Measurements from ENCODE around the gene FAH.

DNA sequence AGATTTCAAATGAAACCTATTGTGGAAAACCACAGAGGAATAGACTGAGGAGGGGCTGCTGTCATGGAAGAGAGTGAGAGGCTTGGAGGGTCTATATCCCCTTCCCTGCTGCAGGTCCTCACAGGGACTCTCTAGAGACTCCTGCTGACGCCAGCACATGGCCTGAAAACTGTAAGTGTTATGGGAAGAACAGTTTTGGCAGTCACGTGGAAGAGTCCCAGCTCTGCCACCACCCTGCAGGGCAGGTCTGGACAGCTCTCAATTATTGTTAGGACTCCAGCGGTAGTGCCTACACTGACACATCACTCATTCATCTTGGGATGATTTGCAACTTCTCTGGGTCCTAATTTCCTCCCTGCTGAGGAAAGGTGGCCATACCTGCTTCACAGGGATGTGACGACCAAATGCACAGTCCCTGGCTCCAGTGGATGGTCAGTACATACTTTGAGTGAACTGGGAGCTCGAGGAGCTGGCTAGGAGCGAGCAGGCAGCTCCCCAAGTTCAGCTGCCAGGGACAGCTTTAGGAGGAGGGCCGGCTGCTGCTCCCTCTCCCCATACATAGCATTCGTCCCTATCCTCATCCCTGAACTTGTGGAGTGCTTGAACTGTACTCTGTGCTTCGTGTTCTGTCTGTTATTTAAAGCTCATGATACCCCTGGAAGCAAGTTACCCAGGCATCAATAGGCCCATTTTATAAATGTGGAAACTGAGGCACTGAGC, 50.0 kb downstream of the FAH start:
- TF ChIP-seq, protein P1, sequence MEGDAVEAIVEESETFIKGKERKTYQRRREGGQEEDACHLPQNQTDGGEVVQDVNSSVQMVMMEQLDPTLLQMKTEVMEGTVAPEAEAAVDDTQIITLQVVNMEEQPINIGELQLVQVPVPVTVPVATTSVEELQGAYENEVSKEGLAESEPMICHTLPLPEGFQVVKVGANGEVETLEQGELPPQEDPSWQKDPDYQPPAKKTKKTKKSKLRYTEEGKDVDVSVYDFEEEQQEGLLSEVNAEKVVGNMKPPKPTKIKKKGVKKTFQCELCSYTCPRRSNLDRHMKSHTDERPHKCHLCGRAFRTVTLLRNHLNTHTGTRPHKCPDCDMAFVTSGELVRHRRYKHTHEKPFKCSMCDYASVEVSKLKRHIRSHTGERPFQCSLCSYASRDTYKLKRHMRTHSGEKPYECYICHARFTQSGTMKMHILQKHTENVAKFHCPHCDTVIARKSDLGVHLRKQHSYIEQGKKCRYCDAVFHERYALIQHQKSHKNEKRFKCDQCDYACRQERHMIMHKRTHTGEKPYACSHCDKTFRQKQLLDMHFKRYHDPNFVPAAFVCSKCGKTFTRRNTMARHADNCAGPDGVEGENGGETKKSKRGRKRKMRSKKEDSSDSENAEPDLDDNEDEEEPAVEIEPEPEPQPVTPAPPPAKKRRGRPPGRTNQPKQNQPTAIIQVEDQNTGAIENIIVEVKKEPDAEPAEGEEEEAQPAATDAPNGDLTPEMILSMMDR (IDR thresholded peaks at IDR 0.05; ENCODE audit: low read depth, low read length, poor library complexity, severe bottlenecking) = no peak
- TF ChIP-seq EZH2phosphoT487 (IDR thresholded peaks at IDR 0.05; ENCODE audit: borderline replicate concordance, low read length) = no peak

Measured in DOHH2 (cell line).